Tibial artery (tissue), 4 donors: ENCODE results near the gene RANBP3.
"Not testable (repeated sequence)": the region's sequence is repeated elsewhere in the genome, so short reads cannot be mapped to it uniquely, and the experiment has no call there.

Source experiments
- DNase-seq, 2 donors: peaks; one replicate each; pipeline ENCODE4 v3.0.0-alpha.2; 2019
- H3K27ac ChIP-seq, 2 donors: fragments of 200-600 bp; sonication (generic) in 1 of 2; 1 replicate in 1 of 2; 2 replicates in 1 of 2; pipeline ENCODE4 v1.5.1; 2018 to 2019; ENCODE audit warnings: mild to moderate bottlenecking in 1 of 2
- H3K27me3 ChIP-seq, 2 donors: fragments of 200-600 bp; sonication (generic) in 1 of 2; one replicate each; pipeline versions ENCODE4 v1.5.1 to v1.6.0; 2016 to 2019
- H3K36me3 ChIP-seq, 3 donors: fragments of 200-600 bp; sonication (generic) in 2 of 3; one replicate each; pipeline ENCODE4 v1.5.1; 2016 to 2019; ENCODE audit warnings: mild to moderate bottlenecking in 2 of 3
- H3K4me1 ChIP-seq, 4 donors: fragments of 200-600 bp; sonication (generic) in 2 of 4; 1 replicate in 3 of 4; 2 replicates in 1 of 4; pipeline ENCODE4 v1.5.1; 2016 to 2019
- H3K4me3 ChIP-seq, 2 donors: fragments of 200-600 bp; sonication (generic) in 1 of 2; 1 replicate in 1 of 2; 2 replicates in 1 of 2; pipeline ENCODE4 v1.5.1; 2018 to 2019; ENCODE audit warnings: mild to moderate bottlenecking in 2 of 2
- H3K9me3 ChIP-seq, 3 donors: fragments of 200-600 bp; sonication (generic) in 1 of 3; one replicate each; pipeline ENCODE4 v1.5.1; 2016 to 2019
- CTCF ChIP-seq, 2 experiments: fragments of 200-600 bp in 1 of 2; fragments of 450-650 bp in 1 of 2; IDR thresholded peaks; one replicate each; pipeline ENCODE4 v1.5.1; 2017 to 2019; ENCODE audit warnings: antibody characterized with exemption in 2 of 2, mild to moderate bottlenecking in 1 of 2, moderate library complexity in 1 of 2
- intact Hi-C: fragments of 100-400 bp; cut with DNase I; formaldehyde crosslinking; loops from one replicate; pipeline ENCODE4 v1.15.0; 2023; ENCODE audit warnings: low total_unique reads

Gene RANBP3

GRCh38 chr19:5890099-5890498 lies 87.8 kb downstream of the RANBP3 start:
- Histone ChIP-seq H3K36me3 (peaks cover 0 to 8% (median 3%) of the 10 kb centered on the region in 3 donors), H3K4me1 (peaks cover 0 to 28% (median 21%) of the 10 kb centered on the region in 4 donors), H3K27me3 (peaks cover 0 to 50% of the 10 kb centered on the region in 2 donors), H3K4me3 (no peak overlapping the region), H3K27ac (no peak overlapping the region), H3K9me3 (no peaks in the 10 kb centered on the region)
- no peak for DNase-seq
- TF ChIP-seq CTCF (IDR thresholded peaks at IDR 0.05): no peak
- intact Hi-C loops: no loop called here

- intact Hi-C loops: no loop called here
- H3K27me3 ChIP-seq: peaks cover 0 to 50% of the 10 kb centered on the region in 2 donors
- H3K27ac ChIP-seq: no peak overlapping the region
- H3K36me3 ChIP-seq: peaks cover 0 to 2% (median 0%) of the 10 kb centered on the region in 3 donors
- no peak overlapping the region for H3K4me3 ChIP-seq
- TF ChIP-seq CTCF (IDR thresholded peaks at IDR 0.05): no peak
- no peaks in the 10 kb centered on the region for H3K9me3 ChIP-seq
- DNase-seq: no peak
- H3K4me1 ChIP-seq: peaks cover 0 to 21% (median 14%) of the 10 kb centered on the region in 4 donors
These were observed 88.5 kb downstream of the RANBP3 start for GRCh38 chr19:5889288-5889971.

- H3K9me3 ChIP-seq, H3K36me3 ChIP-seq, DNase-seq, intact Hi-C loops, H3K27ac ChIP-seq, H3K4me3 ChIP-seq: not testable (repeated sequence)
- peaks cover 0 to 12% (median 11%) of the 10 kb centered on the region in 4 donors for H3K4me1 ChIP-seq
- H3K27me3 ChIP-seq: peaks cover 0 to 42% of the 10 kb centered on the region in 2 donors
These were observed 93.7 kb downstream of the RANBP3 start for GRCh38 chr19:5884065-5884811.

GRCh38 chr19:5883157-5883873 lies 94.6 kb downstream of the RANBP3 start:
- H3K9me3 ChIP-seq, intact Hi-C loops, DNase-seq, H3K4me3 ChIP-seq, H3K27ac ChIP-seq, H3K36me3 ChIP-seq: not testable (repeated sequence)
- peaks cover 0 to 12% (median 11%) of the 10 kb centered on the region in 4 donors for H3K4me1 ChIP-seq
- peaks cover 0 to 50% of the 10 kb centered on the region in 2 donors for H3K27me3 ChIP-seq

- Histone ChIP-seq H3K27ac (no peak overlapping the region), H3K4me1 (peaks cover 0 to 12% (median 11%) of the 10 kb centered on the region in 4 donors)
- intact Hi-C loops: no loop called here
These were observed 95.4 kb downstream of the RANBP3 start for GRCh38 chr19:5882421-5882968.

More at GRCh38 chr19:5882421-5882968, 95.4 kb downstream of the RANBP3 start:
- no peak for TF ChIP-seq CTCF (IDR thresholded peaks at IDR 0.05)
- H3K4me3 ChIP-seq: no peak overlapping the region
- no peak for DNase-seq
- H3K9me3 ChIP-seq: no peaks in the 10 kb centered on the region
- no peaks in the 10 kb centered on the region for H3K36me3 ChIP-seq
- H3K27me3 ChIP-seq: peaks cover 3 to 58% of the 10 kb centered on the region in 2 donors
